ENCODE measurements around the gene HNMT. TPM values are rescaled to one million over a fixed set of nuclear protein-coding genes. Genes with fewer than 3 reads are reported as not detected.
"Not testable (repeated sequence)": the region's sequence is repeated elsewhere in the genome, so short reads cannot be mapped to it uniquely, and the experiment has no call there.

Gene HNMT
- total RNA-seq, 2 donors from 2014 or later: 43.9 to 83.2 TPM

GRCh38 chr2:138042311-138042710, 78.0 kb downstream of the HNMT start:
- TF ChIP-seq POLR2AphosphoS5 (IDR thresholded peaks at IDR 0.05) (no peak), POLR2A (IDR thresholded peaks at IDR 0.05) (no peak), CTCF (IDR thresholded peaks at IDR 0.05) (no peak)
- Histone ChIP-seq H3K9me3 (no peaks in the 10 kb centered on the region), H3K4me1 (replicated peaks) (no peaks in the 10 kb centered on the region), H3K27me3 (replicated peaks; ENCODE audit: insufficient read depth) (no peaks in the 10 kb centered on the region), H3K4me3 (no peak overlapping the region), H3K27ac (no peak overlapping the region), H3K36me3 (no peaks in the 10 kb centered on the region)
- intact Hi-C loops (cut with DNase I): no loop called here
- WGBS: 85% methylated on average over 3 of the region's 3 CpGs
- DNase-seq (ENCODE audit: low spot score): no peak

GRCh38 chr2:138043588-138043987, 79.3 kb downstream of the HNMT start:
- H3K9me3 ChIP-seq; H3K27ac ChIP-seq; H3K27me3 ChIP-seq (replicated peaks; ENCODE audit: insufficient read depth); intact Hi-C loops (cut with DNase I); DNase-seq (ENCODE audit: low spot score); H3K4me3 ChIP-seq; H3K4me1 ChIP-seq (replicated peaks); H3K36me3 ChIP-seq: not testable (repeated sequence)
- 95% methylated on average over 6 of the region's 6 CpGs for WGBS

DNA sequence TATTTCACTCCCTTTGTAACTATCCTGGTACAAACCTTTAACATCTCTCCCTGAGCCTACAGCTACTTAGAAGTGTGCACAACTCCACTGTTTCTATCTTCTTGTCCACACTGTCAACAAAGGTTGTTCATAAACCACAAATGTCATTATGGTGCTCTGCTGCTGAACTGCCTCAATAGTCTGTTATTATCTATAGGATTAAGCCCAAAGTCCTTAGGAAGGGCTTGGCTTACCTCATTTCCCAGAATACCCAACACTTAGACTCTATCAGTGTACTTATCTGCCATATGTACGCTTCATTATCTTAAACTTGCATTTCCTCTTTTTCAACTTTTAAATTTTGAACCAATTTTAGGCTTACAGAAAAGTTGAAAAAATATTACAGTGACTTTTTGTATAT, 94.2 kb downstream of the HNMT start:
- Histone ChIP-seq H3K9me3 (no peaks in the 10 kb centered on the region), H3K4me3 (no peak overlapping the region), H3K27ac (no peak overlapping the region), H3K4me1 (replicated peaks) (no peaks in the 10 kb centered on the region), H3K27me3 (replicated peaks; ENCODE audit: insufficient read depth) (no peaks in the 10 kb centered on the region), H3K36me3 (no peaks in the 10 kb centered on the region)
- WGBS: 0% methylated on average over 1 of the region's 1 CpG
- DNase-seq (ENCODE audit: low spot score): no peak
- intact Hi-C loops (cut with DNase I): no loop called here
- no peak for TF ChIP-seq CTCF (IDR thresholded peaks at IDR 0.05)
- no peak for TF ChIP-seq POLR2AphosphoS5 (IDR thresholded peaks at IDR 0.05)
- TF ChIP-seq POLR2A (IDR thresholded peaks at IDR 0.05): no peak

- no peaks in the 10 kb centered on the region for H3K36me3 ChIP-seq
- H3K9me3 ChIP-seq: no peaks in the 10 kb centered on the region
- WGBS: 51% methylated on average over 3 of the region's 3 CpGs
- no peak overlapping the region for H3K4me3 ChIP-seq
- DNase-seq (ENCODE audit: low spot score): no peak
- TF ChIP-seq CTCF (IDR thresholded peaks at IDR 0.05) (no peak), POLR2A (IDR thresholded peaks at IDR 0.05) (no peak), POLR2AphosphoS5 (IDR thresholded peaks at IDR 0.05) (no peak)
- no peak overlapping the region for H3K27ac ChIP-seq
- intact Hi-C loops (cut with DNase I): no loop called here
- no peaks in the 10 kb centered on the region for H3K4me1 ChIP-seq (replicated peaks)
- H3K27me3 ChIP-seq (replicated peaks; ENCODE audit: insufficient read depth): no peaks in the 10 kb centered on the region
Observed at GRCh38 chr2:138059487-138060300, 95.4 kb downstream of the HNMT start.

DNA sequence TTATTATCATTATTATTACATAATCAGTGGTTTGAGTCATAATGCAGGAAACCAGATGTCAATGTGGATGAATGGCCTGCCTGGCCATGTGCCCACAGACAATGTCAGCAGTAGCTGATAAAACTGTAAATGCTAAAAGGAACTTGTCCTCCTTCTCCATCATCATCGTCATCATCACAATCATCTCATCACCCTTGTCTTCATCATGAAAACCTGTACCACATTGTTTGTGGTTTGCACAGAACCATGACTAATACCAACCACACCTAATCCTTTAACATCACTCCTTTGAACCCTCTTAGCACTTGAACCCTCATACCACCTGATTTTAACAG, 96.0 kb downstream of the HNMT start:
- intact Hi-C loops (cut with DNase I): no loop called here
- Histone ChIP-seq H3K9me3 (no peaks in the 10 kb centered on the region), H3K27ac (no peak overlapping the region), H3K4me3 (no peak overlapping the region), H3K36me3 (no peaks in the 10 kb centered on the region), H3K4me1 (replicated peaks) (no peaks in the 10 kb centered on the region), H3K27me3 (replicated peaks; ENCODE audit: insufficient read depth) (no peaks in the 10 kb centered on the region)
- no peak for DNase-seq (ENCODE audit: low spot score)
- TF ChIP-seq POLR2AphosphoS5 (IDR thresholded peaks at IDR 0.05) (no peak), CTCF (IDR thresholded peaks at IDR 0.05) (no peak), POLR2A (IDR thresholded peaks at IDR 0.05) (no peak)
- WGBS: 44% methylated on average over 1 of the region's 1 CpG

Data from prostate gland (tissue), 2 donors.